NB4 (cell line): ENCODE results near the gene FGF23.

Experiments
- DNase-seq: peaks from one replicate; pipeline ENCODE4 v3.0.0; 2010; ENCODE audit warnings: low read depth
- H3K4me3 ChIP-seq: one replicate; pipeline ENCODE4 v1.5.1; 2011; ENCODE audit warnings: mild to moderate bottlenecking, low read depth, low read length, moderate library complexity
- CTCF ChIP-seq: IDR thresholded peaks from one replicate; pipeline ENCODE4 v1.5.1; 2012; ENCODE audit warnings: low read depth, low read length
- MAX ChIP-seq: IDR thresholded peaks from 2 replicates; pipeline ENCODE4 v1.6.1; 2011; ENCODE audit warnings: low read depth, low read length
- MYC ChIP-seq: IDR thresholded peaks from 2 replicates; pipeline ENCODE4 v1.6.1; 2011; ENCODE audit warnings: low read depth, low read length
- POLR2A ChIP-seq: IDR thresholded peaks from 2 replicates; pipeline ENCODE4 v1.6.1; 2011; ENCODE audit warnings: mild to moderate bottlenecking; ENCODE audit not compliant: insufficient read length; ENCODE audit errors: extremely low read depth

FGF23 gene

GRCh38 chr12:4420138-4420670 lies 40.7 kb upstream of the FGF23 start:
- H3K4me3 ChIP-seq, result no peak overlapping the region
- DNase-seq, result no peak
- TF ChIP-seq MYC (no peak), POLR2A (no peak), CTCF (no peak), MAX (no peak)

- no peak overlapping the region for H3K4me3 ChIP-seq
- no peak for DNase-seq
- TF ChIP-seq POLR2A (no peak), MYC (no peak), MAX (no peak), CTCF (no peak)
Observed at GRCh38 chr12:4418913-4419312, 39.4 kb upstream of the FGF23 start.

GRCh38 chr12:4417936-4418335 lies 38.4 kb upstream of the FGF23 start:
- DNase-seq, result no peak
- no peak for TF ChIP-seq MAX
- TF ChIP-seq MYC, result no peak
- no peak for TF ChIP-seq CTCF
- TF ChIP-seq POLR2A, result no peak
- H3K4me3 ChIP-seq, result no peak overlapping the region

GRCh38 chr12:4417455-4417854 lies 37.9 kb upstream of the FGF23 start:
- no peak overlapping the region for H3K4me3 ChIP-seq
- no peak for TF ChIP-seq POLR2A
- no peak for TF ChIP-seq CTCF
- no peak for TF ChIP-seq MYC
- no peak for TF ChIP-seq MAX
- DNase-seq, result no peak

- no peak for TF ChIP-seq MYC
- no peak for DNase-seq
- H3K4me3 ChIP-seq, result no peak overlapping the region
Observed at GRCh38 chr12:4416276-4416675, 36.8 kb upstream of the FGF23 start.

GRCh38 chr12:4412465-4412864 lies 33.0 kb upstream of the FGF23 start:
- TF ChIP-seq POLR2A (no peak), CTCF (no peak), MYC (no peak), MAX (no peak)
- no peak for DNase-seq

More at GRCh38 chr12:4412465-4412864, 33.0 kb upstream of the FGF23 start:
- H3K4me3 ChIP-seq, result no peak overlapping the region
